K562 (cell line): ENCODE data around the gene WDR18. TPM values are rescaled to one million over a fixed set of nuclear protein-coding genes. Genes with fewer than 3 reads are reported as not detected.

Source experiments
- BRCA1 ChIP-seq, 2 experiments: fragments of 450-650 bp in 1 of 2; sonication (generic) in 1 of 2; formaldehyde crosslinking in 1 of 2; IDR thresholded peaks; 2 replicates each; pipeline versions ENCODE4 v1.5.0 to v1.6.1; 2017 to 2020; ENCODE audit warnings: mild to moderate bottlenecking in 1 of 2, missing genetic modification reagents in 1 of 2
- ELK3 ChIP-seq: fragments of 450-650 bp; formaldehyde crosslinking; IDR thresholded peaks from 2 replicates; pipeline ENCODE4 v1.4.0; 2020; ENCODE audit warnings: mild to moderate bottlenecking
- HINFP ChIP-seq: fragments of 450-650 bp; conservative IDR thresholded peaks from 2 replicates; pipeline ENCODE4 v1.6.1; 2016; ENCODE audit warnings: missing genetic modification characterization, low read depth, mild to moderate bottlenecking, control low read depth, missing compliant biosample characterization
- JUN ChIP-seq, 2 experiments: sonication (generic) in 1 of 2; formaldehyde crosslinking in 1 of 2; IDR thresholded peaks; 2 replicates each; pipeline versions ENCODE4 v1.6.1 to v1.8.0; 2012 to 2022; ENCODE audit warnings: borderline replicate concordance in 2 of 2, mild to moderate bottlenecking in 2 of 2, improper control_type of control experiment in 1 of 2, low read depth in 1 of 2, low read length in 1 of 2, missing genetic modification reagents in 1 of 2
- L3MBTL2 ChIP-seq: fragments of 450-650 bp; IDR thresholded peaks from 2 replicates; pipeline ENCODE4 v1.6.1; 2016; ENCODE audit warnings: mild to moderate bottlenecking, moderate library complexity
- LCOR ChIP-seq: sonication (generic); formaldehyde crosslinking; IDR thresholded peaks from 2 replicates; pipeline ENCODE4 v1.8.0; 2022; ENCODE audit warnings: mild to moderate bottlenecking, missing genetic modification reagents
- MTA2 ChIP-seq: fragments of 450-650 bp; IDR thresholded peaks from 2 replicates; pipeline ENCODE4 v1.6.1; 2016; ENCODE audit warnings: low read depth
- TRIM28 ChIP-seq: fragments of 450-650 bp; IDR thresholded peaks from 2 replicates; pipeline ENCODE4 v1.6.1; 2017
- ZNF140 ChIP-seq: fragments of 250-450 bp; sonication (Bioruptor Pico); IDR thresholded peaks from 2 replicates; pipeline ENCODE4 v1.8.0; 2021; ENCODE audit warnings: moderate library complexity, mild to moderate bottlenecking, inconsistent platforms
- polyA plus RNA-seq, 8 experiments: library from polyadenylated mRNA; depleted of rRNA in 4 of 8; stranded (reverse) in 5 of 8; unstranded in 3 of 8; fragments of >200 nt; fragmentation: Nextera tagmentation in 2 of 8; fragmentation: Illumina TruSeq in 1 of 8; extraction: Ambion mirVana in 2 of 8; extraction: Trizol in 1 of 8; gene quantifications; 2 replicates each; pipeline versions ENCODE4 v1.2.1 to v1.2.3, GENCODE V29; 2011 to 2014; ENCODE audit warnings: inconsistent platforms in 1 of 8, missing spikeins in 1 of 8
- total RNA-seq, 7 experiments: library from RNA; depleted of rRNA in 6 of 7; stranded (reverse); fragments of >200 nt in 6 of 7; fragmentation: Illumina TruSeq in 2 of 7; extraction: Trizol in 2 of 7; gene quantifications; 2 replicates each; pipeline versions ENCODE4 v1.2.1 to v1.2.3, GENCODE V29; 2011 to 2021; ENCODE audit warnings: low replicate concordance in 1 of 7
- TF ChIP-seq, protein P1 (sequence below): fragments of 450-650 bp; IDR thresholded peaks from 2 replicates; pipeline ENCODE4 v1.6.1; 2016; ENCODE audit warnings: mild to moderate bottlenecking, moderate library complexity
- TF ChIP-seq, protein P2 (sequence below): fragments of 450-650 bp; IDR thresholded peaks from 2 replicates; pipeline ENCODE4 v1.6.1; 2017; ENCODE audit warnings: antibody characterized with exemption

The WDR18 gene
- total and polyA plus RNA-seq, 9 of the 15 experiments (the other 6 are each of a cell fraction or from before 2014, with no cell fraction given), result 0.65 to 181 (median 30.1) TPM

DNA sequence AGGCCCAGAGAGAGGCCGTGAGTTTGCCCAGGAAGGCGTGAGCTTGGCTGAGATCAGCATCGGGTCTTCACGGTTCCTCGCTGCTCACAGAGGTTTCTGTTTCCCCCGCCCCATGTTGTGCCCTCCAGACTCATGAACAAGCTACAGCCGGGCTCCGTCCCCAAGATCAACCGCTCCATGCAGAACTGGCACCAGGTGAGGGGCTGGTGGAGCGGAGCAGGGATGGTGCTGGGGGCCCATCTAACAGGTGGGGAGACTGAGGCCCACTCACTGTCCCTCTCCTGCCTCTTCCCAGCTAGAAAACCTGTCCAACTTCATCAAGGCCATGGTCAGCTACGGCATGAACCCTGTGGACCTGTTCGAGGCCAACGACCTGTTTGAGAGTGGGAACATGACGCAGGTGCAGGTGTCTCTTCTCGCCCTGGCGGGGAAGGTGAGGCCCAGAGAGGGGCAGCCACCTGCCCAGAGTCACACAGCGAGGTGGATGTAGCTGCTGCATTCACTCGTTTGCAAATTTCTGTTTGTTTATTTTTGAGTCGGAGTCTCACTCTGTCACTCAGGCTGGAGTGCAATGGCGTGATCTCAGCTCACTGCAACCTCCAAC lies 48.2 kb downstream of the WDR18 start (continued):
- TF ChIP-seq, protein P1, sequence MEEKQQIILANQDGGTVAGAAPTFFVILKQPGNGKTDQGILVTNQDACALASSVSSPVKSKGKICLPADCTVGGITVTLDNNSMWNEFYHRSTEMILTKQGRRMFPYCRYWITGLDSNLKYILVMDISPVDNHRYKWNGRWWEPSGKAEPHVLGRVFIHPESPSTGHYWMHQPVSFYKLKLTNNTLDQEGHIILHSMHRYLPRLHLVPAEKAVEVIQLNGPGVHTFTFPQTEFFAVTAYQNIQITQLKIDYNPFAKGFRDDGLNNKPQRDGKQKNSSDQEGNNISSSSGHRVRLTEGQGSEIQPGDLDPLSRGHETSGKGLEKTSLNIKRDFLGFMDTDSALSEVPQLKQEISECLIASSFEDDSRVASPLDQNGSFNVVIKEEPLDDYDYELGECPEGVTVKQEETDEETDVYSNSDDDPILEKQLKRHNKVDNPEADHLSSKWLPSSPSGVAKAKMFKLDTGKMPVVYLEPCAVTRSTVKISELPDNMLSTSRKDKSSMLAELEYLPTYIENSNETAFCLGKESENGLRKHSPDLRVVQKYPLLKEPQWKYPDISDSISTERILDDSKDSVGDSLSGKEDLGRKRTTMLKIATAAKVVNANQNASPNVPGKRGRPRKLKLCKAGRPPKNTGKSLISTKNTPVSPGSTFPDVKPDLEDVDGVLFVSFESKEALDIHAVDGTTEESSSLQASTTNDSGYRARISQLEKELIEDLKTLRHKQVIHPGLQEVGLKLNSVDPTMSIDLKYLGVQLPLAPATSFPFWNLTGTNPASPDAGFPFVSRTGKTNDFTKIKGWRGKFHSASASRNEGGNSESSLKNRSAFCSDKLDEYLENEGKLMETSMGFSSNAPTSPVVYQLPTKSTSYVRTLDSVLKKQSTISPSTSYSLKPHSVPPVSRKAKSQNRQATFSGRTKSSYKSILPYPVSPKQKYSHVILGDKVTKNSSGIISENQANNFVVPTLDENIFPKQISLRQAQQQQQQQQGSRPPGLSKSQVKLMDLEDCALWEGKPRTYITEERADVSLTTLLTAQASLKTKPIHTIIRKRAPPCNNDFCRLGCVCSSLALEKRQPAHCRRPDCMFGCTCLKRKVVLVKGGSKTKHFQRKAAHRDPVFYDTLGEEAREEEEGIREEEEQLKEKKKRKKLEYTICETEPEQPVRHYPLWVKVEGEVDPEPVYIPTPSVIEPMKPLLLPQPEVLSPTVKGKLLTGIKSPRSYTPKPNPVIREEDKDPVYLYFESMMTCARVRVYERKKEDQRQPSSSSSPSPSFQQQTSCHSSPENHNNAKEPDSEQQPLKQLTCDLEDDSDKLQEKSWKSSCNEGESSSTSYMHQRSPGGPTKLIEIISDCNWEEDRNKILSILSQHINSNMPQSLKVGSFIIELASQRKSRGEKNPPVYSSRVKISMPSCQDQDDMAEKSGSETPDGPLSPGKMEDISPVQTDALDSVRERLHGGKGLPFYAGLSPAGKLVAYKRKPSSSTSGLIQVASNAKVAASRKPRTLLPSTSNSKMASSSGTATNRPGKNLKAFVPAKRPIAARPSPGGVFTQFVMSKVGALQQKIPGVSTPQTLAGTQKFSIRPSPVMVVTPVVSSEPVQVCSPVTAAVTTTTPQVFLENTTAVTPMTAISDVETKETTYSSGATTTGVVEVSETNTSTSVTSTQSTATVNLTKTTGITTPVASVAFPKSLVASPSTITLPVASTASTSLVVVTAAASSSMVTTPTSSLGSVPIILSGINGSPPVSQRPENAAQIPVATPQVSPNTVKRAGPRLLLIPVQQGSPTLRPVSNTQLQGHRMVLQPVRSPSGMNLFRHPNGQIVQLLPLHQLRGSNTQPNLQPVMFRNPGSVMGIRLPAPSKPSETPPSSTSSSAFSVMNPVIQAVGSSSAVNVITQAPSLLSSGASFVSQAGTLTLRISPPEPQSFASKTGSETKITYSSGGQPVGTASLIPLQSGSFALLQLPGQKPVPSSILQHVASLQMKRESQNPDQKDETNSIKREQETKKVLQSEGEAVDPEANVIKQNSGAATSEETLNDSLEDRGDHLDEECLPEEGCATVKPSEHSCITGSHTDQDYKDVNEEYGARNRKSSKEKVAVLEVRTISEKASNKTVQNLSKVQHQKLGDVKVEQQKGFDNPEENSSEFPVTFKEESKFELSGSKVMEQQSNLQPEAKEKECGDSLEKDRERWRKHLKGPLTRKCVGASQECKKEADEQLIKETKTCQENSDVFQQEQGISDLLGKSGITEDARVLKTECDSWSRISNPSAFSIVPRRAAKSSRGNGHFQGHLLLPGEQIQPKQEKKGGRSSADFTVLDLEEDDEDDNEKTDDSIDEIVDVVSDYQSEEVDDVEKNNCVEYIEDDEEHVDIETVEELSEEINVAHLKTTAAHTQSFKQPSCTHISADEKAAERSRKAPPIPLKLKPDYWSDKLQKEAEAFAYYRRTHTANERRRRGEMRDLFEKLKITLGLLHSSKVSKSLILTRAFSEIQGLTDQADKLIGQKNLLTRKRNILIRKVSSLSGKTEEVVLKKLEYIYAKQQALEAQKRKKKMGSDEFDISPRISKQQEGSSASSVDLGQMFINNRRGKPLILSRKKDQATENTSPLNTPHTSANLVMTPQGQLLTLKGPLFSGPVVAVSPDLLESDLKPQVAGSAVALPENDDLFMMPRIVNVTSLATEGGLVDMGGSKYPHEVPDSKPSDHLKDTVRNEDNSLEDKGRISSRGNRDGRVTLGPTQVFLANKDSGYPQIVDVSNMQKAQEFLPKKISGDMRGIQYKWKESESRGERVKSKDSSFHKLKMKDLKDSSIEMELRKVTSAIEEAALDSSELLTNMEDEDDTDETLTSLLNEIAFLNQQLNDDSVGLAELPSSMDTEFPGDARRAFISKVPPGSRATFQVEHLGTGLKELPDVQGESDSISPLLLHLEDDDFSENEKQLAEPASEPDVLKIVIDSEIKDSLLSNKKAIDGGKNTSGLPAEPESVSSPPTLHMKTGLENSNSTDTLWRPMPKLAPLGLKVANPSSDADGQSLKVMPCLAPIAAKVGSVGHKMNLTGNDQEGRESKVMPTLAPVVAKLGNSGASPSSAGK, result no peak
- TF ChIP-seq BRCA1 (IDR thresholded peaks at IDR 0.05) (no peak), BRCA1 (CRISPR knock-in tag; IDR thresholded peaks at IDR 0.05) (no peak), ZNF140 (no peak), HINFP (tag) (no peak), TRIM28 (no peak), JUN (IDR thresholded peaks at IDR 0.05; ENCODE audit: borderline replicate concordance, low read depth, low read length) (no peak), JUN (CRISPR knock-in tag; IDR thresholded peaks at IDR 0.05; ENCODE audit: borderline replicate concordance) (no peak), ELK3 (CRISPR knock-in tag) (no peak), LCOR (CRISPR knock-in tag) (no peak), MTA2 (no peak), L3MBTL2 (no peak)
- TF ChIP-seq, protein P2, sequence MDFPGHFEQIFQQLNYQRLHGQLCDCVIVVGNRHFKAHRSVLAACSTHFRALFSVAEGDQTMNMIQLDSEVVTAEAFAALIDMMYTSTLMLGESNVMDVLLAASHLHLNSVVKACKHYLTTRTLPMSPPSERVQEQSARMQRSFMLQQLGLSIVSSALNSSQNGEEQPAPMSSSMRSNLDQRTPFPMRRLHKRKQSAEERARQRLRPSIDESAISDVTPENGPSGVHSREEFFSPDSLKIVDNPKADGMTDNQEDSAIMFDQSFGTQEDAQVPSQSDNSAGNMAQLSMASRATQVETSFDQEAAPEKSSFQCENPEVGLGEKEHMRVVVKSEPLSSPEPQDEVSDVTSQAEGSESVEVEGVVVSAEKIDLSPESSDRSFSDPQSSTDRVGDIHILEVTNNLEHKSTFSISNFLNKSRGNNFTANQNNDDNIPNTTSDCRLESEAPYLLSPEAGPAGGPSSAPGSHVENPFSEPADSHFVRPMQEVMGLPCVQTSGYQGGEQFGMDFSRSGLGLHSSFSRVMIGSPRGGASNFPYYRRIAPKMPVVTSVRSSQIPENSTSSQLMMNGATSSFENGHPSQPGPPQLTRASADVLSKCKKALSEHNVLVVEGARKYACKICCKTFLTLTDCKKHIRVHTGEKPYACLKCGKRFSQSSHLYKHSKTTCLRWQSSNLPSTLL, result no peak
